Gastrocnemius medialis (tissue), 4 donors: ENCODE measurements around the gene CPTP.

Source experiments
- CTCF ChIP-seq, 5 experiments: fragments of 450-650 bp in 3 of 5; fragments of 200-600 bp in 2 of 5; sonication (generic) in 2 of 5; IDR thresholded peaks in 4 of 5; conservative IDR thresholded peaks in 1 of 5; 1 replicate in 4 of 5; 2 replicates in 1 of 5; pipeline ENCODE4 v1.5.1; 2016 to 2019; ENCODE audit warnings: antibody characterized with exemption in 5 of 5, mild to moderate bottlenecking in 3 of 5, moderate library complexity in 3 of 5
- POLR2A ChIP-seq, 2 donors: fragments of 450-650 bp; IDR thresholded peaks; one replicate each; pipeline ENCODE4 v1.6.1; 2017; ENCODE audit warnings: antibody characterized with exemption in 2 of 2, mild to moderate bottlenecking in 2 of 2, moderate library complexity in 2 of 2

- no peak for TF ChIP-seq CTCF (IDR thresholded peaks at IDR 0.05 in 4 of 5, conservative IDR thresholded peaks at IDR 0.05 in 1 of 5)
- no peak for TF ChIP-seq POLR2A (IDR thresholded peaks at IDR 0.05)
Observed at GRCh38 chr1:1355416-1355815, 30.8 kb downstream of the CPTP start.
